SW 1271 (cell line): Measurements from ENCODE around the gene DDX47.
"Not testable (repeated sequence)": the region's sequence is repeated elsewhere in the genome, so short reads cannot be mapped to it uniquely, and the experiment has no call there.

Experiments
- DNase-seq, 2 experiments: peaks; one replicate each; lab custom pipeline; 2025; lab: John Stamatoyannopoulos, UW

Gene DDX47

GRCh38 chr12:12821975-12822374 is 8.8 kb downstream of the DDX47 start:
- no peak for DNase-seq

- no peak for DNase-seq
Measured at GRCh38 chr12:12822886-12823285, 9.7 kb downstream of the DDX47 start.

DNA sequence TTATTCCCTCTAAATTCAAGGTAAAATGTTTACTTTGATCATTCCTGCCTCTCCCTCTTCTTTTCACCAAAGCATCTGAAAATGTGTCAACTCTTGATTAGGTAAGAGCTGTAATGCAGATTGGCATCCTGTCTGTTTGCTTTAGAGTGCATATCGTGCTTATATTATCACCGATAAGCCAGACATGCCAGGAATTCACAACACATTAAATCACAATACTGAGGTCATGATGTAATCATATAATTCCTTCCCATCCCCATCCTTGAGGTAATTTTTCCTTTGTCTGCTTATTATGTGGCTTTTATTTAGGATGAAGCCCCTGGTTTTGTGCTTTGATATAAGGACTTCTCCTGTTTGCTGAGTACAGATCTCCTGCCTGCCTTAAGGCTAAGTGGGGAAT is 10.2 kb downstream of the DDX47 start:
- DNase-seq = peak; percentile 44 to 84

DNA sequence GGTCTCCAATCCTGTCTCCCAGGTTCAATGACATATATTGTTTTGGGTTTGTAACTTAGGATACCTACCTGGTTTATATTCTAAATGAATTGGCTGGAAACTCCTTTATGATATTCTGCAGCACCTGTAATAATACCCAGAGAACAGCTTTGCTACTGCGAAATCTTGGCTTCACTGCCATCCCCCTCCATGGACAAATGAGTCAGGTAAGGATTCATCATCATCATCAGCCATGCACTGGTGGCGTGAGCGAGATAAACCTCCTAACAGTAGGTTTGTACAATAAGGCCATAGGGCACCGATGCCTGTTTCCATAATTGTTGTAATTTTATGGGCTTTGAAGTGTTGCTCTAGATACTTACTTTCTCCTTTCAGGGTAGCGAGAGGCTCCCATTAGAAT is 10.7 kb downstream of the DDX47 start:
- DNase-seq = no peak

- peak in 1 of 2 experiments; percentile 44 for DNase-seq
Measured at GRCh38 chr12:12835378-12836146, 22.4 kb downstream of the DDX47 start.

DNA sequence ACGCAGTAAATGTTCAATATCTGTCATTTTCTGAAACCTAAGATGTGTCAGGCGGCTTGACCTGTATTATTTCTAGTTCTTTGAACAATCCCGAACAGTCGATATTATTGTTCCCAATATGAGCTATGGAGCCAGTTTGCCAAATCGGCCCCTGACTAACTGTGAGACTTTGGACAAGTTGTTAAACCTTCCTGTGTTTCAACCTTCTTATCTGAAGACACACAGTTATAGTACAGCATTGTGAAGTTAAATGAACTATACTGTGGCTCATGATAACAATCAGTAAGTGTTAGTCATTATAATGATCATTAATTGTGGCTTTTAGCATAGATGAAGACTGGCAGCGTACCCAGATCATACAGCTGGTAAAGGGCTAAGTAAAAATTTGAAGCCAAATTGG is 23.4 kb downstream of the DDX47 start:
- DNase-seq = no peak

DNA sequence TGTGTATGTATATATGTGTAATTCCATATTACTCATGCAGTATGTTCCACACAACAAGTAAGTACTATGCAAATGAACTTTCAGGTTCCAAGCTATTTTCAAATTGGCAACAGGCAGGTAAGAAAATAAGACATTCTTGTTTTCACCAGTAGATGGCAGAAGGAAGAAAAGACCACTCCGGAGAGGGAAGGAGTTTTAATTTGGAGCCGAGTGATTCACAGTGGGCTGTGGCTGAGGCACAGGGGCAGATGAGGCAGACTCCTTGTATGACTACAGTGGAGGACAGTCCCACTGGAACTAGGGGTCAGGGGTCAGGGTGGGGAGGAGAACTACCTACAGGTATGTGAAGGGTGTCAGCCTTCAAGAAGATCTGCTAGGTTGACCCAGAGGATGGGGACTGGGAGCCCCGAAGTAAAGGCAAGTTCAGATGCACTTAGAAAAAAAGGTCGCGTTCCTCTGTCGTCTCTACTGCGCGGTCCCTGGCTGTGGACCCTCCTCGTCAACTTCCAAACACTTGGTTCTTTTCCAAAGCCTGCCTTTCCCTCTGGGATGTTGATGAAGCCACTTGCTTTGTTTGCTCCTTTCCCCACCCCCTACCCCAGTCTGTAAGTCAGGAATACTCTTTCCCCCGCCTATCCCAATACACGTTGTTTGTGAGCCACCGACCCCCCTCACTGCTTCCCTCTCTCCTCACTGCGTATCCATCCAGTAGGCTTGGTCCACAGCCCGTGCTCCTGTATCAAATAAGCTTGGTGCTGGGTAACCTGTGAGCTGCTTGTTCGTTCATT is 24.1 kb downstream of the DDX47 start:
- DNase-seq = peak; percentile 26 to 83

- no peak for DNase-seq
Measured at GRCh38 chr12:12837813-12838153, 24.6 kb downstream of the DDX47 start.

- no peak for DNase-seq
Measured at GRCh38 chr12:12839003-12839395, 25.9 kb downstream of the DDX47 start.

DNA sequence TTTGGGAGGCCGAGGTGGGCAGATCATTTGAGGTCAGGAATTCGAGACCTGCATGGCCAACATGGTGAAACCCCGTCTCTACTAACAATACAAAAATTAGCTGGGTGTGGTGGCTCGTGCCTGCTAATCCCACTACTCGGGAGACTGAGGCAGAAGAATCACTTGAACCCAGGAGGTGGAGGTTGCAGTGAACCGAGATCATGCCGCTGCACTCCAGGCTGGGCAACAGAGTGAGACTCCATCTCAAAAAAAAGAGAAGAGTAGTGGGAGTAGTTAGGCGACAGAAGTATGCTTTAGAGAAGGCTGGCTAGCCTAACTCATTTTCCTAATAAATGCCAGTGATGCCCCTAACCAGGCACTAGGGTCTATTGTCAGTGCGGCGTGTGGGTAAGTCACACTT is 26.3 kb downstream of the DDX47 start:
- not testable (repeated sequence) for DNase-seq

GRCh38 chr12:12839873-12840579 is 26.9 kb downstream of the DDX47 start:
- peak; percentile 68 to 89 for DNase-seq

DNA sequence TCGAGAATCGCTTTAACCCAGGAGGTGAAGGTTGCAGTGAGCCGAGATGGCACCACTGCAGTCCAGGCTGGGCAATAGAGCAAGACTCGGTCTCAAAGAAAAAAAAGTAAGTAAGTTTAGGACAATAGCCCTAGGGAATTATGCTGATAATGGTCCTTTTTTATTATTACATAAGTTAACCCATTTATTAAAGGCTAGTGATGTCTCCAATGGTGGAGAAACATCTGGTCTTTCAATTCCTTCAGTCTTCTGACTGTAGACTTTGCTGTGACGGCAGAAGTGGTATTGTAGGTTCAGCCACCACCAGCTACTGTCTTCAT is 27.4 kb downstream of the DDX47 start:
- DNase-seq = no peak

GRCh38 chr12:12841428-12841827 is 28.3 kb downstream of the DDX47 start:
- DNase-seq = not testable (repeated sequence)

GRCh38 chr12:12845794-12846243 is 32.7 kb downstream of the DDX47 start:
- DNase-seq = no peak

DNA sequence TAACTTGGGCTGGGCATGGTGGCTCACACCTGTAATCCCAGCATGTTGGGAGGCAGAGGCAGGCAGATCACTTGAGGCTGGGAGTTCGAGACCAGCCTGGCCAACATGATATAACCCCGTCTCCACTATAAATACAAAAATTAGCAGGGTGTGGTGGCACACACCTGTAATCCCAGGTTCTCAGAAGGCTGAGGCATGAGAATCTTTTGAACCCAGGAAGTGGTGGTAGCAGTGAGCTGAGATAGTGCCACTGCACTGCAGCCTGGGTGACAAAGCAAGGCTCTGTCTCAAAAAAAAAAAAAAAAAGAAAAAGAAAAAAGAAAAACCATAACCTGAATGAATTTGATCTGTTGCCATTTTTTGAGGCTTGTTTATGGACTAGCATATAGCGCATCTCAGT is 33.6 kb downstream of the DDX47 start:
- DNase-seq = not testable (repeated sequence)

GRCh38 chr12:12853435-12853834 is 40.3 kb downstream of the DDX47 start:
- no peak for DNase-seq

DNA sequence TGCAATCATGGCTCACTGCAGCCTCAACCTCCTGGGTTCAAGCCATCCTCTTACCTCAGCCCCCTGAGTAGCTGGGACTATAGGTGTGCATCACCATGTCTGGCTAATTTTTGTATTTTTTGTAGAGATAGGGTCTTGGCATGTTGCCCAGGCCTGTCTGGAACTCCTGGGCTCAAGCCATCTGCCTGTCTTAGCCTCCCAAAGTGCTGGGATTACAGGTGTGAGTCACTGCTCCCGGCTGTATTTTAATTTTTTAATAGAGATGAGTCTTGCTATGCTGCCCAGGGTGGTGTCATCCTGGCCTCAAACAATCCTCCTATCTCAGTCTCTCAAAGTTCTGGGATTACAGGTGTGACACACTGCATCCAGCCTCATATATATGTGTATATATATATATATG is 46.5 kb downstream of the DDX47 start:
- no peak for DNase-seq

GRCh38 chr12:12864243-12864642 is 51.1 kb downstream of the DDX47 start:
- no peak for DNase-seq

DNA sequence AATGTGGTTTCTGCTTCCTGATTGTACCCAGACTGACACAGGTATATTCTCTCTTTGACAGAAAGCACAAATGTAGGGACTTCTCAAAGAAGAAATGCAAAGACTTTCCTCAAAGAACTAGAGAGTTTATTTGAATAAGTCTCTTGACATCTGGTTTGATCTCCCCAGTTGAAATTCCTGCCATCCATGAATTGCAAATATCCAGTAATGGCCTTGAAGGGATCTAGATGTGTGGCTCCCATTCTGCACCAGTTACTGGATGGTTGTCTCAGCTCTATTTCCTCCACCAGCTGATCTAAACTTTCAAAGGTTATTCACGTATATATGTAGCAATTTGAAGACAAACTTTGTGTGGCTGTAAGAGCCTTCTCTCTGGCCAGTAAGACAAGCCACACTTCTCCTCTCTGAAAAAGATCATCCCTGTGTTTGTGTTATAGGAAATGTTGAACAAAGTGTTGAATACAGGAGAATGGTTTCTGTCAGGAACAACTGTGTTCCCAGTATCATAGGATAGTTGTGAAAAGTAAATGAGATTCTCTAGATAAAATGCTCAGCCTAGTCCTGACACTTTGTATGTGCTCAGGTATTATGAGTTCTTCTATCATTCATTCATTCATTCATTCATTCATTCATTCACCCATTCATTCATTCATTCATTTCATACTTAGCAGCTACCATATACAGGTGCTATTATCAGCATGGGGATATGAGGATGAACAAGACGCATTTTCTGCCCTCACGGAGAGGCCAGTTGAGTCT is 55.5 kb downstream of the DDX47 start:
- no peak for DNase-seq

DNA sequence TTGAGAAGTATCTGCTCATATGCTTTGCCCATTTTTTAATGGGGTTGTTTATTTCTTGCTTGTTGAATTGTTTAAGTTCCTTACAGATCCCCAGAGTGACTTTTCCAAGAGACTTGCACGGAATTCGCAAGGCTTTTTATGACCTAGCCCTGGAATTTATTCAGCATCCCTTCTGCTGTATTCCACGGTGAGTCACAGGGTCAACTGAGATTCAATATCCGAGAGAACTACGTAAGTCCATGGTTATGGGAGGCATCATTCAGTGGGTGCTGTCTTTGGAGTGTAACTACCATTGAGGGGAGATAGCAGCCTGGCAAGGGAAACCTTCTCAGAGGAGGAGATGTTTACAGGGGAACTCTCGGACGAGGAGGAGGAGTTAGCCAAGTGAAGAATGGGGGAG is 57.3 kb downstream of the DDX47 start:
- peak; percentile 98 to 99 for DNase-seq

DNA sequence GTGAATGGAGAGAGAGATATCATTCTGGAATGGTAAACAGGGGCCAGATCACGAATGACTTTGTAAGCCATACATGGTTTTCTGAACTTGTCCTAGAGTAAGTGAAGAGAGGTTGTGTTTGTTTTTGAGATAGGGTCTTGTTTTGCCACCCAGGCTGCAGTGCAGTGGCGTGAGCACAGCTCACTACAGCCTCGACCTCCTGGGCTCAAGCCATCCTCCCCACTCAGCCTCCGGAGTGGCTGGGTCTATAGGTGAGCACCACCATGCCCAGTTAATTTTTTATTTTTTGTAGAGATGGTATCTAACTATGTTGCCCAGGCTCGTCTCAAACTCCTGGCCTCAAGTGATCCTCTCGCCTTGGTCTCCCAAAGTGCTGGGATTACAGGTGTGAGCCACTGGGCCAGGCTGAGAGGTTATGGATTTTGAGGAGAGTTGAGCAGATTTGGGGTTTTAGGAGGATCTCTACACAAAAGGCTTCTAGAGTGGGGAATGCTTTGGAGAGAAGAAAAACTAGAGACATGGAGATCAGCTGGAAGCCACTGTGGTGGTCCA is 58.5 kb downstream of the DDX47 start:
- DNase-seq = no peak
